OCI-LY1 (cell line): ENCODE data around the gene TRIP13.

Experiments
- H2AFZ ChIP-seq: fragments of 200-600 bp; sonication (generic), shearing (Covaris generic); 2 replicates; pipeline ENCODE4 v1.6.0; 2014; ENCODE audit warnings: antibody characterized with exemption, mild to moderate bottlenecking, low read length
- H3F3A ChIP-seq: fragments of 200-600 bp; sonication (generic), shearing (Covaris generic); 2 replicates; pipeline ENCODE4 v1.6.0; 2014; ENCODE audit warnings: mild to moderate bottlenecking, antibody characterized with exemption, low read length, moderate library complexity; ENCODE audit not compliant: insufficient read depth
- H3K27ac ChIP-seq: fragments of 200-600 bp; sonication (generic); 2 replicates; pipeline ENCODE4 v1.5.1; 2014; ENCODE audit warnings: low read length, mixed run types, mild to moderate bottlenecking, low read depth; ENCODE audit not compliant: poor library complexity, severe bottlenecking
- H3K27me3 ChIP-seq: fragments of 200-600 bp; sonication (generic); 2 replicates; pipeline ENCODE4 v1.6.0; 2014; ENCODE audit warnings: antibody characterized with exemption, mild to moderate bottlenecking, low read length, moderate library complexity; ENCODE audit not compliant: insufficient read depth
- H3K36me3 ChIP-seq: fragments of 200-600 bp; sonication (generic); 2 replicates; pipeline ENCODE4 v1.6.1; 2014; ENCODE audit warnings: mild to moderate bottlenecking, antibody characterized with exemption, low read length, moderate library complexity, mixed read lengths; ENCODE audit not compliant: insufficient read depth
- H3K4me1 ChIP-seq: fragments of 200-600 bp; sonication (generic); 2 replicates; pipeline ENCODE4 v1.5.1; 2014; ENCODE audit warnings: mild to moderate bottlenecking, low read length, moderate library complexity; ENCODE audit not compliant: insufficient read depth, severe bottlenecking
- H3K4me2 ChIP-seq: fragments of 200-600 bp; sonication (generic), shearing (Covaris generic); 2 replicates; pipeline ENCODE4 v1.6.1; 2014; ENCODE audit warnings: low read length
- H3K4me3 ChIP-seq: fragments of 200-600 bp; sonication (generic); 2 replicates; pipeline ENCODE4 v1.5.1; 2014; ENCODE audit warnings: low read length, low read depth, mild to moderate bottlenecking, mixed read lengths; ENCODE audit not compliant: poor library complexity, severe bottlenecking
- H3K79me2 ChIP-seq: fragments of 200-600 bp; shearing (Covaris generic); 2 replicates; pipeline ENCODE4 v1.6.1; 2016; ENCODE audit warnings: mixed run types, low read length, mixed read lengths; ENCODE audit not compliant: insufficient read depth
- H3K9ac ChIP-seq: fragments of 200-600 bp; sonication (generic), shearing (Covaris generic); 2 replicates; pipeline ENCODE4 v1.6.1; 2014; ENCODE audit warnings: mild to moderate bottlenecking, low read length, mixed read lengths
- H3K9me2 ChIP-seq: fragments of 200-600 bp; sonication (generic), shearing (Covaris generic); 2 replicates; pipeline ENCODE4 v1.6.1; 2014; ENCODE audit warnings: low read depth, mild to moderate bottlenecking, low read length, mixed read lengths
- H3K9me3 ChIP-seq: fragments of 200-600 bp; shearing (Covaris generic); 2 replicates; pipeline ENCODE4 v1.6.1; 2014; ENCODE audit warnings: low read length, mixed read lengths
- H4K20me1 ChIP-seq: fragments of 200-600 bp; sonication (generic), shearing (Covaris generic); 2 replicates; pipeline ENCODE4 v1.6.0; 2016; ENCODE audit warnings: mild to moderate bottlenecking, low read length; ENCODE audit not compliant: insufficient read depth
- EZH2 ChIP-seq: fragments of 200-600 bp; sonication (generic), shearing (Covaris generic); IDR thresholded peaks from 2 replicates; pipeline ENCODE4 v1.8.0; 2017; ENCODE audit warnings: borderline replicate concordance, mixed run types, mild to moderate bottlenecking, antibody characterized with exemption, low read length, moderate library complexity, mixed read lengths
- TF ChIP-seq, protein P1 (sequence below): fragments of 200-600 bp; sonication (generic), shearing (Covaris generic); IDR thresholded peaks from 2 replicates; pipeline ENCODE4 v1.5.1; 2017; ENCODE audit warnings: mild to moderate bottlenecking, antibody characterized with exemption, low read length, moderate library complexity, mixed read lengths

The TRIP13 gene

DNA sequence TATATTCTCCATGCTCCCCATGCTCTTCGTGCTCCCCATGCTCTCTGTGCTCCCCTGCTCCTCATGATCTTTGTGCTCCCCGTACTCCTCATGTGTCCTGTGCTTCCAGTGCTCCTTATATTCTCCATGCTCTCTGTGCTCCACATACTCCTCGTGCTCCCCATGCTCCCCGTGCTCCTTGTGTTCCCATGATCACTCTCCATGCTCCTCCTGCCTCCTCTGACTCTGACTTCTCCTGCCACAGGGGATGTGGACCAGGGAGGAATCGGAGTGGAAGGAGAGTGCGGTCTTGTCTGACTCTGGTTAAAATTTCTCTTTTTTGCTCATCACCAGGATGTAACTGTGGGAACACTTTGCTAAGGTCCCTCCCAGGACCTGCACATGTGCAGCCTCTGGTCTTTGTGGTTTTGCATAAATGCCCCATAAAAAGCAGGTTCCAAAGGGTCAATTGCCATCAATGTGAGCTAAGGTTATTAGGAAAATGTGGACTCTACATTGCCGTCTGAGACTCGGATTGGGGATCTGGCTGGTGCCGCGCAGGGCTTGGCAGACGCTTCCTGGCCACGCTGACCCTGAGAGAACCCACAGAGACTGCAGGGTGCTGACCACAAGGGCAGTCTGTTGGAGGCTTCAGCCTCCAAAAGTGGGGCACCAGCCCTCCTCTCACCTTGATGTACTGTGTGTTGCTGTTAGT, 52.5 kb downstream of the TRIP13 start:
- H3K27me3 ChIP-seq: 0 out of 2 replicates have a peak, but pooled peaks cover 6% of the 10 kb centered on the region
- no peak overlapping the region for H3K27ac ChIP-seq
- no peak overlapping the region for H3K4me2 ChIP-seq
- H3K79me2 ChIP-seq: no peaks in the 10 kb centered on the region
- H3K9ac ChIP-seq: no peak overlapping the region
- no peaks in the 10 kb centered on the region for H4K20me1 ChIP-seq
- H3K4me1 ChIP-seq: no peaks in the 10 kb centered on the region
- no peaks in the 10 kb centered on the region for H3K36me3 ChIP-seq
- TF ChIP-seq, protein P1, sequence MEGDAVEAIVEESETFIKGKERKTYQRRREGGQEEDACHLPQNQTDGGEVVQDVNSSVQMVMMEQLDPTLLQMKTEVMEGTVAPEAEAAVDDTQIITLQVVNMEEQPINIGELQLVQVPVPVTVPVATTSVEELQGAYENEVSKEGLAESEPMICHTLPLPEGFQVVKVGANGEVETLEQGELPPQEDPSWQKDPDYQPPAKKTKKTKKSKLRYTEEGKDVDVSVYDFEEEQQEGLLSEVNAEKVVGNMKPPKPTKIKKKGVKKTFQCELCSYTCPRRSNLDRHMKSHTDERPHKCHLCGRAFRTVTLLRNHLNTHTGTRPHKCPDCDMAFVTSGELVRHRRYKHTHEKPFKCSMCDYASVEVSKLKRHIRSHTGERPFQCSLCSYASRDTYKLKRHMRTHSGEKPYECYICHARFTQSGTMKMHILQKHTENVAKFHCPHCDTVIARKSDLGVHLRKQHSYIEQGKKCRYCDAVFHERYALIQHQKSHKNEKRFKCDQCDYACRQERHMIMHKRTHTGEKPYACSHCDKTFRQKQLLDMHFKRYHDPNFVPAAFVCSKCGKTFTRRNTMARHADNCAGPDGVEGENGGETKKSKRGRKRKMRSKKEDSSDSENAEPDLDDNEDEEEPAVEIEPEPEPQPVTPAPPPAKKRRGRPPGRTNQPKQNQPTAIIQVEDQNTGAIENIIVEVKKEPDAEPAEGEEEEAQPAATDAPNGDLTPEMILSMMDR: no peak
- TF ChIP-seq EZH2: no peak
- no peaks in the 10 kb centered on the region for H3K9me2 ChIP-seq
- H3F3A ChIP-seq: no peaks in the 10 kb centered on the region
- no peak overlapping the region for H2AFZ ChIP-seq
- H3K4me3 ChIP-seq: no peak overlapping the region
- no peaks in the 10 kb centered on the region for H3K9me3 ChIP-seq

DNA sequence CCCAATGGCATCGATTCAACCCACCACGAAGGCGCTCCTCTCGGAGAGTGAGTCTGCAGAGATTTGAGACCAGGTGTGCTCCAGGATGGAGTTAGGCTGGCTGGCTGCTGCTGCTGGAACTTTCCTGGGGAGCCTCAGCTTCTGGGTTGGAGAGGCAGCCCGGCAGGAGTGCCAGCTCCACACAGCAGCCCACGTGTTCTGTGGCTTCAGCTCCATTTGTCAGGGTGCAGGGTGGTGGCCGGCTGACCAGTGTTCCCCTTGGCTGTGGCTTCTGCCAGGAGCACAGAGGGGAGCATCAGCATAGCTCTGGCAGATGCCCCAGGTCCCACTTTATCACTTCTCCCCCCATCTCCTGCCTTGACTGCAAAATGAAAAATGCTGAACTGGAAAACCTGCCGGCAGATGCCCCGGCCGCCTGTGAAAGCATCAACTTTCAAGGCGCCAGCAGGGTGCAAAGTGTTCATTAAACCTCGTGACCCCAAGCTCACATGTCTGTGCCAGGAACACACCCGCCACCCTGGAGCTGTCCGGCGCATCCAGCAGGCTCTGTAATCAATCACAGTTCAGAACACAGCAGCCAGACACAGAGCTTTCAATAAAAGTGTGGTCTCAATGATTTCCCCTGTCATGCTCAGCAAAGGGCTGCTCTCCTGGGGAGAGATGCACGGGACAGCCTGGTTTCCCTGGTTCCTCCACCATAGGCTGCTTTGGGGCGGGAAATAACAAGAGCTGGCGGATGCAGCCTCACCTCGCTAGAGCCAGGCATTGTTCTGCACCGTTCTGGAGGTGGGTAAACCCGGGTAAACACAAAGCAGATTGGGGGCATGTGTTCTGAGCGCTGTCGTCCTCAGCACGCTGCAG, 53.2 kb downstream of the TRIP13 start:
- Histone ChIP-seq H4K20me1 (no peaks in the 10 kb centered on the region), H3K36me3 (no peaks in the 10 kb centered on the region), H3K27ac (no peak overlapping the region), H3K9me3 (no peaks in the 10 kb centered on the region), H3K27me3 (0 out of 2 replicates have a peak, but pooled peaks cover 6% of the 10 kb centered on the region), H3K9me2 (no peaks in the 10 kb centered on the region), H3K4me2 (no peak overlapping the region), H2AFZ (no peak overlapping the region), H3K4me1 (no peaks in the 10 kb centered on the region), H3F3A (no peaks in the 10 kb centered on the region), H3K79me2 (no peaks in the 10 kb centered on the region), H3K9ac (no peak overlapping the region), H3K4me3 (no peak overlapping the region)
- TF ChIP-seq, protein P1: no peak
- no peak for TF ChIP-seq EZH2

DNA sequence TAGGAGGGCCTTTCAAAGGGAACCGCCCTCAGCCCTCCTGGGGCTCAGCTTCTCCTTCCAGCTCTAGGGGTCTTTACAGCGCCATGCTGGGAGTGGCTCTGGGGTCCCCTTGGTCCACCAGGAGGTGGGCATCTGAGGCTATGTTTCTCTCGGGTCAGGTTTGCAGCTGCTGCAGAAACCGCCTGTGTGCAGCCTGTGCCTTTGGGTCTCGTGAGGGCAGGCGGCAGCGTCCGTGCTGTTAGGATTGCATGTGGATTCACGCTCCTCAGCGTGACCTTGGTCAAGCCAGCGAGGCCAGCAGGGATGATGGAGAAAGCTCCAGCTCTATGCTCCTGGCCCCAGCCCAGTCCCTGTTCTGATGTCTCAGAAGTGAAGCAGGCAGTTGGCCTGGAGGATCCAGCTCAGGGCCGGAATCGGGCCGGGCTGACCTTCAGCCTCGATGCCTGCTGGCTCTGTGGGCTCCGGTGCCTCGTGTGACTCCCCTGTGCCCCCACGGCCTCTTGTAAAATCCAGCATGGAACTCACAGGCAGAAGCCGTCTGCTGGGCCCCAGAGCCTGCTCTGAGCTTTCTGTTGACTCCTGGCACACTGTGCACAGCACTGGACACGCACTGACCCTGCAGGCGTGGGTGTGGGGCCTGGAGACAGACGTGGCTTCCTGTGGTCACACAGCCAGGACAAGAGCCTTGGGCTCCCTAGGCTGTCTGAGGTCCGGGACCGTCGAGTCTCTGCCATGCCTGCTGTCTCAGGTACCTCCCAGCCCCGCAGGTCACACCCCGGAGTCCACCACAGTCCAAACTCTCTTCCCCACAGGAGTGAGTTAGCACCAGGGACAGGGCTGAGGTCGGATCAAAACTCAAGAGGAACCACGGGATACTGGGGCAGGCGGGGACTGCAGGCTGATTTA, 54.3 kb downstream of the TRIP13 start:
- H3K4me2 ChIP-seq: no peak overlapping the region
- no peak overlapping the region for H2AFZ ChIP-seq
- no peaks in the 10 kb centered on the region for H3K36me3 ChIP-seq
- no peaks in the 10 kb centered on the region for H3K4me1 ChIP-seq
- H3K9me2 ChIP-seq: no peaks in the 10 kb centered on the region
- no peak overlapping the region for H3K27ac ChIP-seq
- no peak overlapping the region for H3K4me3 ChIP-seq
- no peaks in the 10 kb centered on the region for H3K79me2 ChIP-seq
- no peak for TF ChIP-seq EZH2
- TF ChIP-seq, protein P1: no peak
- no peaks in the 10 kb centered on the region for H3K9me3 ChIP-seq
- H3K27me3 ChIP-seq: 0 out of 2 replicates have a peak, but pooled peaks cover 6% of the 10 kb centered on the region
- H3K9ac ChIP-seq: no peak overlapping the region
- no peaks in the 10 kb centered on the region for H4K20me1 ChIP-seq
- H3F3A ChIP-seq: no peaks in the 10 kb centered on the region
